KMS-11 (cell line): ENCODE data around the gene LAMP1.
"Not testable (repeated sequence)": the region's sequence is repeated elsewhere in the genome, so short reads cannot be mapped to it uniquely, and the experiment has no call there.

ENCODE experiments used
- H2AFZ ChIP-seq: fragments of 200-600 bp; sonication (generic); 2 replicates; pipeline ENCODE4 v1.6.1; 2016; ENCODE audit warnings: antibody characterized with exemption, mixed run types, low read depth
- H3K27ac ChIP-seq: fragments of 200-600 bp; sonication (generic); 2 replicates; pipeline ENCODE4 v1.6.1; 2016; ENCODE audit warnings: mild to moderate bottlenecking, mixed run types
- H3K27me3 ChIP-seq: fragments of 200-600 bp; sonication (generic); 2 replicates; pipeline ENCODE4 v1.6.1; 2017; ENCODE audit warnings: mild to moderate bottlenecking, low read depth, mixed run types, moderate library complexity; ENCODE audit not compliant: insufficient read depth
- H3K36me3 ChIP-seq: fragments of 200-600 bp; sonication (generic); 2 replicates; pipeline ENCODE4 v1.6.1; 2017; ENCODE audit warnings: mild to moderate bottlenecking, mixed run types; ENCODE audit not compliant: insufficient read depth
- H3K4me1 ChIP-seq: fragments of 200-600 bp; sonication (generic); 2 replicates; pipeline ENCODE4 v1.6.1; 2016; ENCODE audit warnings: mild to moderate bottlenecking, low read depth, mixed run types; ENCODE audit not compliant: poor library complexity, severe bottlenecking
- H3K4me2 ChIP-seq: fragments of 200-600 bp; sonication (generic); 2 replicates; pipeline ENCODE4 v1.7.0; 2016; ENCODE audit warnings: mild to moderate bottlenecking, mixed run types
- H3K4me3 ChIP-seq: fragments of 200-600 bp; sonication (generic); IDR thresholded peaks from 2 replicates; pipeline ENCODE4 v1.6.1; 2017; ENCODE audit warnings: low read depth, low read length, mixed read lengths; ENCODE audit not compliant: insufficient read depth
- H3K79me2 ChIP-seq: fragments of 200-600 bp; sonication (generic); 2 replicates; pipeline ENCODE4 v1.6.1; 2016; ENCODE audit warnings: low read depth, mixed run types; ENCODE audit not compliant: insufficient read depth
- H3K9ac ChIP-seq: fragments of 200-600 bp; sonication (generic); 2 replicates; pipeline ENCODE4 v1.6.1; 2016; ENCODE audit warnings: mild to moderate bottlenecking, mixed run types
- H4K20me1 ChIP-seq: fragments of 200-600 bp; sonication (generic); 2 replicates; pipeline ENCODE4 v1.6.1; 2016; ENCODE audit warnings: mild to moderate bottlenecking, mixed run types; ENCODE audit not compliant: insufficient read depth
- CTCF ChIP-seq: fragments of 200-600 bp; sonication (generic); conservative IDR thresholded peaks from 2 replicates; pipeline ENCODE4 v1.6.1; 2017; ENCODE audit warnings: low read depth, mild to moderate bottlenecking, antibody characterized with exemption, low read length, moderate library complexity, mixed read lengths

The LAMP1 gene

GRCh38 chr13:113342820-113343691 is 46.0 kb downstream of the LAMP1 start:
- Histone ChIP-seq H3K36me3 (no peaks in the 10 kb centered on the region), H3K27me3 (no peaks in the 10 kb centered on the region), H3K4me1 (no peaks in the 10 kb centered on the region), H4K20me1 (no peaks in the 10 kb centered on the region), H3K9ac (no peak overlapping the region), H3K4me2 (no peak overlapping the region), H3K79me2 (no peaks in the 10 kb centered on the region), H3K27ac (no peak overlapping the region), H3K4me3 (no peak overlapping the region), H2AFZ (no peak overlapping the region)
- no peak for TF ChIP-seq CTCF

GRCh38 chr13:113343692-113343968 is 46.6 kb downstream of the LAMP1 start:
- Histone ChIP-seq H2AFZ (no peak overlapping the region), H3K36me3 (no peaks in the 10 kb centered on the region), H3K27ac (no peak overlapping the region), H4K20me1 (no peaks in the 10 kb centered on the region), H3K79me2 (no peaks in the 10 kb centered on the region), H3K4me1 (no peaks in the 10 kb centered on the region), H3K9ac (no peak overlapping the region), H3K4me3 (no peak overlapping the region), H3K4me2 (no peak overlapping the region), H3K27me3 (no peaks in the 10 kb centered on the region)
- TF ChIP-seq CTCF: no peak

- Histone ChIP-seq H3K4me1 (no peaks in the 10 kb centered on the region), H3K9ac (no peak overlapping the region), H3K27ac (no peak overlapping the region), H3K27me3 (no peaks in the 10 kb centered on the region), H3K36me3 (no peaks in the 10 kb centered on the region), H3K79me2 (no peaks in the 10 kb centered on the region), H3K4me3 (no peak overlapping the region), H4K20me1 (no peaks in the 10 kb centered on the region), H2AFZ (no peak overlapping the region), H3K4me2 (no peak overlapping the region)
- TF ChIP-seq CTCF: no peak
Observed at GRCh38 chr13:113345486-113345885, 48.4 kb downstream of the LAMP1 start.

- H3K4me3 ChIP-seq, H2AFZ ChIP-seq, H3K27me3 ChIP-seq, H3K4me2 ChIP-seq, H3K9ac ChIP-seq, H3K79me2 ChIP-seq, H4K20me1 ChIP-seq, H3K4me1 ChIP-seq, H3K27ac ChIP-seq, H3K36me3 ChIP-seq: not testable (repeated sequence)
Observed at GRCh38 chr13:113347736-113348225, 50.7 kb downstream of the LAMP1 start.

- no peak for TF ChIP-seq CTCF
- Histone ChIP-seq H3K36me3 (no peaks in the 10 kb centered on the region), H2AFZ (no peak overlapping the region), H3K4me3 (no peak overlapping the region), H3K4me1 (no peaks in the 10 kb centered on the region), H3K27me3 (no peaks in the 10 kb centered on the region), H3K27ac (no peak overlapping the region), H3K4me2 (no peak overlapping the region), H3K79me2 (no peaks in the 10 kb centered on the region), H3K9ac (no peak overlapping the region), H4K20me1 (no peaks in the 10 kb centered on the region)
Observed at GRCh38 chr13:113348591-113348990, 51.6 kb downstream of the LAMP1 start.
